Dedifferentiated amniotic fluid mesenchymal stem cell (primary cell): ENCODE measurements around the gene LHX6.

Source experiments
- DNase-seq: peaks from one replicate; pipeline ENCODE4 v3.0.0-alpha.2; 2016; ENCODE audit errors: extremely low spot score

The LHX6 gene

DNA sequence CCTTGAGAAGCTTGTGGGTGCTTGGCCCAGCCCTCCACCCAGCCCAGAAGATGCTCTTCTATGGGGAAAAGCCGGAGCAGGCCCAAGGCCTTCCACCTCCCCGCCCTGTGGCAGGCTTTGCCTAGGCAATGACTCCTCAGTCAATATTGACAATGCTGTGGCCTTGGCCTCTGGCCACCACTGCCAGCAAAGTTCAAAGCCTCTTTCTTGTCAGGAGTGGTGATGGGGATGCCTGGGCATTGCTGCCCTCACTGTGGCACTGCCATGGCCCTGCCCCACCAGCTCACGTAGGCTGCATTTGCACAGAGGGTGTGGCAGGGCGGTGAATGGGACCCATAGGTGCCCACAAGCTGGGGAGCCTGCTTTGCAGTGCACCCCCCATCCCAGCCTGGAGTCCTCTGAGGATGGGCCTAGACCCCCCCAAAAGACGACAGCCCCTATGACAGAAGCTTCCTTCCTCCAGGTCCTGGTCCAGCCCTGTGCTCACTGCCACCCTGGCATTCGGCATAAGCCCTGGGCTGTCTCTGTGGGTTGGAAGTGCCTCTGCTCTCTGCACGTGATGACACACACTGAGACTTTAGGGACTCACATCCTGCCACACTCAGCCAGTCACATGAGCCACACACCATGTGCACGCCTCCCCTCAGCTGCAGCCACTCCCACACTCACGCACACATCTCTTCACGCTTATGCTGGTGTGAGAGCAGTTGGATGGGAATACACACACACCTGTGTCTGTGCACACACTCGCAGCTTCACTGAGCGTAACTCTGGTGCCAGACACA lies 38.0 kb downstream of the LHX6 start:
- DNase-seq = no peak

DNA sequence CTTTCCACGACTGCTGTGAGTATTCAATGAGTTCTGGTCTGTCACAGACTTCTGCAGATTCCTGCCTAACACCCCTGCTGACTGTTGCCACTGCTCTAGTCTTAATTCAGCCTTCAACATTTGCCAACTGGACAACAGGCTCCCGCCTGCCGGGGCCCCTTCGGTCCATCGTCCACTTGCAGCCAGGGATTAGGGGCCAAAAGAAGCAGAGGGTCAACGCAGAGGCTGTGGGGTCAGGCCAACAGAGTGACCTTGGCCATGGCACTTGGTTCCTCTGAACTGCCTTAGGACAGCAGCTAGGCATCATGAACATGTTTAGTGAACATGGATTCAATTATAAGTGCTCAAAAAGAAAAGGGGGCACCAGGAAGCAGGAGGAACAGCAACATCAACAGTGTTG lies 40.4 kb downstream of the LHX6 start:
- DNase-seq = no peak

GRCh38 chr9:122186777-122187470 lies 41.8 kb downstream of the LHX6 start:
- no peak for DNase-seq

GRCh38 chr9:122186301-122186700 lies 42.5 kb downstream of the LHX6 start:
- DNase-seq = no peak

DNA sequence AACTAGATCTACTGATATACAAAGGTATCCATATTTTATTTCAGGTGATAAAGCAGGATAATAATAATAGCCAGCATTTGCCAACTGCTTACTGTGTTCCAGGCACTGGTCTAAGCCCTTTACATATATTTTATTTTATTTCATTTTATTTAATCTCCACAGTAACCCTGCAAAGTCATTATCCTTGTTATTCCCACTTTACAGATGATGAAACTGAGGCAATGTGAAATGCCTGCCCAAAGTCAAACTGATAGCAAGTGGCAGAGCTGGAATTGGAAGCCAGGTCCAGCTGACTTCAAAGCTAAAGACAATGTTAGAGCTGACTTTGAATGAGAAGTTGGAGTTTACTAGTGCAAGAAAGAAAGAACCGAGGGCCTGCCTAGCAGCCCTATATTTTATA lies 44.2 kb downstream of the LHX6 start:
- no peak for DNase-seq

GRCh38 chr9:122183501-122183900 lies 45.3 kb downstream of the LHX6 start:
- DNase-seq = no peak

GRCh38 chr9:122180633-122181032 lies 48.1 kb downstream of the LHX6 start:
- no peak for DNase-seq

DNA sequence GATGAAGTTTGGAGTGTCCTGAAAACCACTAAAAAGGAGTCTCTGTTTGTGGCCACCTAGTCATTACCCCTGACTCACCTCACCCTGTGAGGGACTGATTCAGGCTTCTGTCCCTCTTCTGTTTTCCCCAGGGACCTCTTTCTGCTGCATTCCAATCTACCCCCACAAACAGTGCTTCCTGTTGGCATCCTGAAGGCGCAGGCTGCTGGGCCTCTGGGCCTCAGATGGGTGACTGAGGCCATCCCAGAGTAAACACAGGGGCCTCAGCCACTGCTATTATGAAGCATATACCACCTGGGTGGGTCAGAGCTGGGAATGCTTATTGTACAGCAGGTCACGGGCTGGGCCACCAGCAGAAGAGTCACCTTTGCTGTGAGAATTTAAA lies 49.1 kb downstream of the LHX6 start:
- no peak for DNase-seq

DNA sequence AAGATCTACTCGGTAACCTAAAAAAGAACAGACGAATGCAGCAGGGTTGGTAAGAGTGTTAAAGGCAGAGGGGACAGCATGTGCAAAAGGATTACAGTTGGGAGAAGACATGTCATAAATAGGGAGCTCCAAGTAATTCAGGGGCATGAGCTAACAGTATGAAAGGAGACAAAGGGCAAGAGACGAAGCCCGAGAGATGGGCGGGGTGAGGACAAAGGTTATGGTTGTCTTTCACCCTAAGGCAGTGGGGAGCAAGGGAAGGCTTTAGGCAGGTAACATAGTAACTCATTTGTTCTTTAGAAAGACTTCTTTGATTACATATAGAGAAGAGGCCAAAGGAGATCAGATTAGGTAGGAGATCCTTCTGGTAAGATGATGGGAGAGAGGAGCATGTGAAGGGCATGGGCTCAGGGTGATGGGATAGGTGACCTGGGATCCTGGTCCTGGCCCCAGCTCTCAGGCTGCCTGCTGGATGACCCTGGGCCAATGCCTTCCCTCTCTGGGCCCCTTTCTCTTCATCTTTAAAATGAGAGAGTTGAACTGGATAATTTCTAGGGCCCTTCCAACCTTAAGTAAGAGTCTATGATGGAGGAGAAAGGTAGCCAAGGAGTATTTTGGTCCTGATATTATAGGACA lies 49.6 kb downstream of the LHX6 start:
- no peak for DNase-seq

DNA sequence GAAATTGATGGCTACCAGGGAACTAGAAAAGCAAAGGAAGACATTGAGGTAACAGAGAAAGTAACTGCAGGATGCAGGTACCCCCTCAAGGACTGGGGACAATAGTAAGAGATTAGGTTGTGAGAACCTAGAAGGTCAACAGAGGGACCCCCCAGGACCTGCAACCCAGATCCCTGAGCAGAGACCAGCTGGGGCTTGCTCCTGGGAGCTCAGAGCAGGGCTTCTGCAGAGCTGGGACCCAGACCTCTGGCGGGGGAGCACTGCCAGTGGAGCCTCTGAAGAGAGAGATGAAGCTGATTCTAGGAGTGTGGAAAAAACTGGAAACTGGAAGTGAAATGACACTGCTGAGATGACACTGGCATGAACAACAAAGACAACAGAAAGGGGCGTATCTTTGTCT lies 51.8 kb downstream of the LHX6 start:
- DNase-seq = no peak

GRCh38 chr9:122173670-122174069 lies 55.1 kb downstream of the LHX6 start:
- DNase-seq = no peak

GRCh38 chr9:122172131-122172530 lies 56.6 kb downstream of the LHX6 start:
- DNase-seq = no peak

GRCh38 chr9:122168356-122168755 lies 60.4 kb downstream of the LHX6 start:
- no peak for DNase-seq

DNA sequence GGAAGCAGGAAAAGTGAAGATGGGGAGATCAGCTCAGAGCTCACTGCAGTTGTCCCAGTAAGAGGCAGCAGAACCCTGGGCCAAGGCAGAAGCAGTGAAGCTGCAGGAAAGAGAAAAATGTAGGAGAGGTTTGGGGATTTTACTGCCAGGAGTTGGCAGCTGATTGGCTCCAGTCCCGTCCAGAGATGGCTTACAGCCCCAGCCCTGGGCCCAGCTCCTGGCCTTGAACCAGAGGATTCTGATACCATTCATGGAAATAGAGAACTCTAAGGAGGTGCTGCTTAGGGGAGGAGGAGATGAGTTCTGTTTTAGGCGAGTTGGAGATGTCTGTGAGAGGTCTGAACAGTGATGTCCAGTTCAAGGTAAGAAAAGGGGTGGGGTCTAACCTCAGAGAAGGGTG lies 64.5 kb downstream of the LHX6 start:
- no peak for DNase-seq

DNA sequence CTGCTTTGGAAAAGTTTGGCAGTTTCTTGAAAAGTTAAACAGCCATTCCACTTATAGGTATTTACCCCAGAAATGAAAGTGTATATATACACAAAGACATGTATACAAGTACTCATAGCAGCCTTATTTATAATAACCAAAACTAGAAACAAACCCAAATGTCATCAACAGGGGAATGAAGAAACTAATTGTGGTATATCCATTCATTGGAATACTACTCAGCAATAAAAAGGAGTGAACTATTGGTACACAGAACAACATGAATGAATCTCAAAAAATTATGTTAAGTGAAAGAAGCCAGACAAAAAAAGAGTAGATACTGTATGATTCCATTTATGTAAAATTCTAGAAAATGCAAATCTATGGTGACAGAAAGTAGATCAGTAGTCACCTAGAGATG lies 66.3 kb downstream of the LHX6 start:
- DNase-seq = no peak

- DNase-seq = no peak
Observed at GRCh38 chr9:122159925-122160246, 68.9 kb downstream of the LHX6 start.

DNA sequence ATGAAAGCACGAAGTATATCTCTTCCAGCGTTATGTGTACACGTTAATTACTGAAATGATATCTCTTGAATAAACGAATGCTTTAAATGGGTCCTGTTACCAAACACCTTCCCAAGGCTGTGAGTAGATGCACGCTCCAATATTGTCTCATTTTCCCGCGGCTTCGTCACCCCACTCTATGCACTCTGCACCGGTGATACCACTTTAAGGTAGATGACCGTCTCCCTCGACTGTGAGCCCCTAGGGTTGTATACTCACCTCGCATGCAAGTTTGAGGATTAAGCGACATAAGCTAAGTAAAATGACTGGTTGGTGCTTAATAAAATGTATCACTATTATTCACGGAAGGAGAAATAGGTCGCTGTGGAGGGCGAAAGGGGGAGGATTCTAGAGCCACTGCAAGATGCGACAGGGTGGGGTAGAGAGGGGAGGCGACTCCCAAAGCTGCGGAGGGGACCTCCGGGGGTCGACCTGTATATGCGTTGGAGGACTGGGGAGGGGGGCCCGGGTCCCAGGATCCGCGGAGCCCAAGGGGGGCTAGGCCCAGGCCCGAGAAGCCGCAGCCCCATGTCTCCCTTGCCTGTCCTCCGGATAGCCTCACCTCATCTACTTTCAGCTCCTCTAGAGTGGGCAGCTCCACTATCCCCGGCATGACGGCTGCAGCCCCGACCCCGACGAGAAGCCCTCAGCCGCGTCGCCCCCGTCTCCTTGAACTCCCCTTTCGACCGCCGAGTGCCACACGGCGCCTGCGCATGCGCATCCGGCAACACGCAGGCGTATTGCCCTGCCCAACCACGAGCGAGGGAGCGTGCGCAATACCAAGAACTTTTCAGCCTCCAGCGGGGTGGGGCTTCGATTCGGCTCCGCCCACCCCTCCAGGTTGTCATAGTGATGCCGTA lies 69.5 kb downstream of the LHX6 start, which contains the start of the genes MORN5 and NDUFA8:
TSS of gene MORN5 (plus strand) at position 883 of the 899 bp plus-strand sequence. CDS start 65 bp downstream, outside the sequence.
TSS of gene NDUFA8 (minus strand) at position 754 of the 899 bp plus-strand sequence. CDS start at position 652, 102 bp downstream.
- peak; percentile 96 for DNase-seq

- DNase-seq = peak; percentile 34
Observed at GRCh38 chr9:122158202-122158601, 70.6 kb downstream of the LHX6 start.

DNA sequence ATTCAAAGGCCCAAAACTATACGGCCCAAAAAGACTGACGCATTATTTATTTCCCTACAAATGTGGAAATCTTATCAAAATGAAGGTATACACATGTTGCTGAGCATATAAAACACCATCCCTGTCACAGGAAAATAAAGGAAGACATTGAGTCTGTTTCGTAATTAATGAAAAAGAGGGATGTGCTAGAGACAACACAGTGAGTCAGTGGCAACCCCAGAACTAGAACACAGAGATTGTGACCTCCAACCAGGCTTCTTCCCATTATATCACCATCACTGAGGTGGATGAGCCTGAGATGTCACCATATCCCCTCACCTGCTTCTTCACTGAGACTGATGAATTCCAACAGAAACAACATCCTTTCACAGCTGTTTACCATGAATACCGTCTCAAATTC lies 73.0 kb downstream of the LHX6 start:
- no peak for DNase-seq
